Neuronal stem cell (in vitro differentiated cells): ENCODE measurements around the gene MED29.

Experiments
- DNase-seq: peaks from one replicate; pipeline ENCODE4 v3.0.0-alpha.2; 2013; ENCODE audit warnings: low spot score
- H2AFZ ChIP-seq: one replicate; pipeline ENCODE4 v1.6.1; 2013; ENCODE audit warnings: mild to moderate bottlenecking, low read length, inconsistent platforms
- H2AK5ac ChIP-seq: 2 replicates; pipeline ENCODE4 v1.6.1; 2013; ENCODE audit warnings: low read depth, mild to moderate bottlenecking, inconsistent platforms, low read length, moderate library complexity, mixed read lengths
- H2BK120ac ChIP-seq: 2 replicates; pipeline ENCODE4 v1.6.1; 2013; ENCODE audit warnings: low read depth, mild to moderate bottlenecking, inconsistent platforms, low read length, moderate library complexity, mixed read lengths
- H2BK12ac ChIP-seq: one replicate; pipeline ENCODE4 v1.6.1; 2013; ENCODE audit warnings: low read length, inconsistent platforms
- H2BK15ac ChIP-seq: 2 replicates; pipeline ENCODE4 v1.6.1; 2013; ENCODE audit warnings: mild to moderate bottlenecking, low read length, inconsistent platforms, mixed read lengths
- H2BK5ac ChIP-seq: one replicate; pipeline ENCODE4 v1.6.1; 2013; ENCODE audit warnings: inconsistent platforms, mild to moderate bottlenecking, low read length, moderate library complexity
- H3K14ac ChIP-seq: one replicate; pipeline ENCODE4 v1.6.1; 2013; ENCODE audit warnings: low read length, inconsistent platforms
- H3K18ac ChIP-seq: 2 replicates; pipeline ENCODE4 v1.6.1; 2013; ENCODE audit warnings: low read length, inconsistent platforms
- H3K23ac ChIP-seq: 2 replicates; pipeline ENCODE4 v1.6.1; 2013; ENCODE audit warnings: low read depth, mild to moderate bottlenecking, mixed read lengths, low read length, inconsistent platforms; ENCODE audit not compliant: poor library complexity
- H3K27ac ChIP-seq: replicated peaks from 3 replicates; pipeline ENCODE4 v1.5.1; 2013; ENCODE audit warnings: low read length, inconsistent platforms
- H3K27me3 ChIP-seq, 3 experiments: 2 replicates each; pipeline ENCODE4 v1.6.1; 2013; ENCODE audit warnings: low read length in 3 of 3, mild to moderate bottlenecking in 2 of 3, inconsistent platforms in 1 of 3, low read depth in 1 of 3, mixed read lengths in 1 of 3, moderate library complexity in 1 of 3; ENCODE audit not compliant: control insufficient read depth in 3 of 3, insufficient read depth in 3 of 3
- H3K36me3 ChIP-seq, 2 donors: replicated peaks in 1 of 2; 2 replicates each; pipeline ENCODE4 v1.6.1; 2013; ENCODE audit warnings: low read length in 2 of 2; ENCODE audit not compliant: control insufficient read depth in 2 of 2, insufficient read depth in 2 of 2
- H3K4ac ChIP-seq: 2 replicates; pipeline ENCODE4 v1.6.1; 2013; ENCODE audit warnings: inconsistent platforms, mild to moderate bottlenecking, low read length, moderate library complexity
- H3K4me1 ChIP-seq, 2 donors: 1 replicate in 1 of 2; 2 replicates in 1 of 2; pipeline ENCODE4 v1.6.1; 2013; ENCODE audit warnings: low read length in 2 of 2, low read depth in 1 of 2; ENCODE audit not compliant: control insufficient read depth in 2 of 2, insufficient read depth in 1 of 2
- H3K4me2 ChIP-seq: one replicate; pipeline ENCODE4 v1.6.1; 2013; ENCODE audit warnings: mild to moderate bottlenecking, low read length, inconsistent platforms; ENCODE audit not compliant: insufficient read depth, poor library complexity, severe bottlenecking
- H3K4me3 ChIP-seq, 2 donors: 2 replicates each; pipeline ENCODE4 v1.5.1; 2013; ENCODE audit warnings: low read length in 2 of 2, mild to moderate bottlenecking in 2 of 2, inconsistent platforms in 1 of 2, moderate library complexity in 1 of 2
- H3K79me1 ChIP-seq: one replicate; pipeline ENCODE4 v1.6.1; 2013; ENCODE audit warnings: low read depth, mild to moderate bottlenecking, inconsistent platforms, low read length, moderate library complexity
- H3K9ac ChIP-seq: one replicate; pipeline ENCODE4 v1.6.1; 2013; ENCODE audit warnings: mild to moderate bottlenecking, low read depth, low read length, inconsistent platforms; ENCODE audit not compliant: poor library complexity
- H3K9me3 ChIP-seq, 2 donors: replicated peaks in 1 of 2; 2 replicates each; pipeline versions ENCODE3 to v1.6.1; 2013; ENCODE audit warnings: low read length in 2 of 2, mild to moderate bottlenecking in 2 of 2, inconsistent platforms in 1 of 2, low read depth in 1 of 2, mixed read lengths in 1 of 2, moderate library complexity in 1 of 2; ENCODE audit not compliant: control insufficient read depth in 2 of 2, insufficient read depth in 1 of 2
- H4K8ac ChIP-seq: one replicate; pipeline ENCODE4 v1.6.1; 2013; ENCODE audit warnings: low read depth, mild to moderate bottlenecking, inconsistent platforms, low read length, moderate library complexity
- H4K91ac ChIP-seq: one replicate; pipeline ENCODE4 v1.6.1; 2013; ENCODE audit warnings: low read length, low read depth, mild to moderate bottlenecking, inconsistent platforms; ENCODE audit not compliant: poor library complexity
- WGBS, 2 donors: extraction: QIAGEN DNeasy Blood & Tissue Kit; methylation state at CpG; one replicate each; pipeline ENCODE4 v1.1.7; 2013; ENCODE audit warnings: missing lambda C conversion rate in 2 of 2, mixed read lengths in 1 of 2; ENCODE audit not compliant: insufficient read length in 2 of 2, insufficient replicate concordance in 1 of 2; ENCODE audit errors: extremely low coverage in 2 of 2; 5-methylcytosine and 5-hydroxymethylcytosine counted together

The MED29 gene

DNA sequence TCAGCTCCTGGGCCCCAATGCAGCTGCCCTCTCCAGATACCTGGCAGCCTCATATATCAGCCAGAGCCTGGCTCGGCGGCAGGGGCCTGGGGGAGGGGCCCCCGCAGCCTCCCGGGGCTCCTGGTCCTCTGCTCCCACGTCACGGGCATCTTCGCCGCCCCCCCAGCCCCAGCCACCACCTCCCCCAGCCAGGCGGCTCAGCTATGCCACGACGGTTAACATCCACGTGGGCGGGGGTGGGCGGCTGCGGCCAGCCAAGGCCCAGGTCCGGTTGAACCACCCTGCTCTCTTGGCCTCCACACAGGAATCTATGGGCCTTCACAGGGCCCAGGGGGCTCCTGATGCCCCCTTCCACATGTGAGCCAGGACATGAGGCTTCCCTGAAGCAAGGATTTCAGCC is 33.8 kb downstream of the MED29 start:
- no CpG with 5 or more reads among the region's 16 CpGs for WGBS, 2 donors

DNA sequence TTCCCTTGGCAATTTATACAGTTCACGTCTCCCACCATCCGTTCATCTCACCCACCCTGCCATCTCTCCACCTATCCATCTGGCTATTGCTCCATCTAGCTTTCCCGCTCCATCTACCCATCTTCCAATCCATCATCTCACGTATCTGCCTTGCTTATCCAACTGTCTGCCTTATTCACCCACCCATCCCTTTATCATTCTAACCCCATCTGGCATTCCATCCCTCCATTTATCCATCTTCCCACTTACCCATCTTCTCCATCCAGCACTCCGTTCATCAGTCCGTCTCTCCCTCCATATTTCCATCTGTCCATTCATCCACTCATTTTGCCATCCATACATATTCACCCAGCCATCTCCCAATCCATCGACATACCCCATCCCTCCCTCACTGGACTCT is 34.6 kb downstream of the MED29 start:
- Histone ChIP-seq H4K8ac (no peak overlapping the region), H2AK5ac (no peak overlapping the region)

More for the DNA sequence above, 33.8 kb downstream of the MED29 start:
- Histone ChIP-seq H3K4me3 (no peak overlapping the region), H3K23ac (peak overlapping the region; percentile 9), H2BK15ac (no peak overlapping the region), H2AK5ac (no peak overlapping the region), H2BK120ac (no peak overlapping the region), H2BK12ac (no peak overlapping the region), H3K4ac (no peak overlapping the region), H3K27ac (no peak overlapping the region), H3K18ac (no peak overlapping the region), H4K91ac (no peak overlapping the region), H3K4me2 (no peak overlapping the region), H3K14ac (no peak overlapping the region), H2AFZ (no peak overlapping the region), H3K79me1 (peaks cover 2% of the 10 kb centered on the region), H3K4me1 (peaks cover 18 to 19% of the 10 kb centered on the region in 2 donors), H3K27me3 (no peaks in the 10 kb centered on the region), H3K36me3 (peaks cover 47 to 65% of the 10 kb centered on the region in 2 donors), H3K9me3 (no peaks in the 10 kb centered on the region), H4K8ac (no peak overlapping the region), H3K9ac (no peak overlapping the region), H2BK5ac (no peak overlapping the region)
- no peak for DNase-seq

DNA sequence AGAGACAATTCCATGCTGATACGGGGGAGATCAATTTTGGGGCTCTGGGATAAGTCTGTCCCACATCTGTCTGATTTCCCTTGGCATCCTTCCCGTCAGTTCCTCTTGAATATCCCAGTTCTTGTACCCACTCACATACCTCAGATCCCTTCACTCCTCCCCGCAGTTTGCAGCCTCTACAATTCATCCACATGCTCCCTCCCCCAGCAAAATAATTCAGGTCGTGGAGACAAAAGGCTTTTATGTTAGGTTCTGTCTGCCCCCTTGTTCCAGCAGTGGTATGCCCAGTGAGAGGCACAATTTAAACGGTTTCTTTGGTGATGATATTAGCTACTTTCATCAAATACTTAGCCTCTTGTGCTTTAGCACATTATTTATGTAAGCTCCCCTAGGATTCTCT is 35.0 kb downstream of the MED29 start:
- H3K4me2 ChIP-seq, result no peak overlapping the region
- H3K23ac ChIP-seq, result no peak overlapping the region
- no peak overlapping the region for H4K8ac ChIP-seq
- no peak for DNase-seq
- H3K79me1 ChIP-seq, result no peaks in the 10 kb centered on the region
- WGBS, 2 donors, result no CpG with 5 or more reads among the region's 5 CpGs
- H2AK5ac ChIP-seq, result no peak overlapping the region
- no peak overlapping the region for H2BK15ac ChIP-seq
- peaks cover 18 to 19% of the 10 kb centered on the region in 2 donors for H3K4me1 ChIP-seq
- H2BK5ac ChIP-seq, result no peak overlapping the region
- H2BK12ac ChIP-seq, result no peak overlapping the region
- no peak overlapping the region for H3K4ac ChIP-seq
- H3K9ac ChIP-seq, result no peak overlapping the region
- no peak overlapping the region for H3K14ac ChIP-seq
- no peak overlapping the region for H3K4me3 ChIP-seq
- H3K9me3 ChIP-seq, result no peaks in the 10 kb centered on the region
- no peak overlapping the region for H2BK120ac ChIP-seq
- H3K36me3 ChIP-seq, result peaks cover 40 to 53% of the 10 kb centered on the region in 2 donors
- H4K91ac ChIP-seq, result no peak overlapping the region
- H3K27me3 ChIP-seq, result no peaks in the 10 kb centered on the region
- peak overlapping the region; percentile 35 for H3K27ac ChIP-seq
- no peak overlapping the region for H2AFZ ChIP-seq
- no peak overlapping the region for H3K18ac ChIP-seq

More for the DNA sequence above, 34.6 kb downstream of the MED29 start:
- Histone ChIP-seq H3K9me3 (no peaks in the 10 kb centered on the region), H3K4me3 (no peak overlapping the region), H3K18ac (no peak overlapping the region), H3K4me2 (no peak overlapping the region), H3K4me1 (peaks cover 18 to 19% of the 10 kb centered on the region in 2 donors), H4K91ac (no peak overlapping the region), H3K79me1 (peaks cover 2% of the 10 kb centered on the region), H2AFZ (no peak overlapping the region), H2BK5ac (no peak overlapping the region), H3K9ac (no peak overlapping the region), H2BK15ac (no peak overlapping the region), H3K27ac (peak overlapping the region; percentile 35), H2BK12ac (no peak overlapping the region), H3K27me3 (no peaks in the 10 kb centered on the region), H3K4ac (no peak overlapping the region), H2BK120ac (no peak overlapping the region), H3K36me3 (peaks cover 39 to 57% of the 10 kb centered on the region in 2 donors), H3K14ac (no peak overlapping the region), H3K23ac (no peak overlapping the region)
- 100% methylated on average over 2 to 4 of the region's 7 CpGs for WGBS, 2 donors
- no peak for DNase-seq

DNA sequence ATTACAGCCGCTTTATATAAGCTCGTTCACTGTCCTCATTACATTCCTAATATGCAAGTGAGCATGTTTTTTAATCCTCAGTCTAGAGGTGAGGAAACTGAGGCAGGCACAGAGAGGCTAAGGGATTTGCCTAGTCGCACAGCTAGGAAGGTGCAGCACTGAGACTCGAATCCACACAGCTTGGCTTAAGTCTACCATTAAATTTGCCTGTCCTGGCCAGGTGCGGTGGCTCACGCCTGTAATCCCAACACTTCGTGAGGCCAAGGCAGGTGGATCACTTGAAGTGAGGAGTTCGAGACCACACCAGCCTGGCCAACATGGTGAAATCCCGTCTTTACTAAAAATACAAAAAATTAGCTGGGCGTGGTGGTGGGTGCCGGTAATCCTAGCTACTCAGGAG is 36.5 kb downstream of the MED29 start:
- no peak overlapping the region for H2BK12ac ChIP-seq
- H4K8ac ChIP-seq, result no peak overlapping the region
- peak overlapping the region; percentile 20 for H3K18ac ChIP-seq
- no CpG with 5 or more reads among the region's 11 CpGs for WGBS, 2 donors
- H3K9ac ChIP-seq, result no peak overlapping the region
- H3K23ac ChIP-seq, result no peak overlapping the region
- H3K79me1 ChIP-seq, result no peaks in the 10 kb centered on the region
- no peak overlapping the region for H2BK5ac ChIP-seq
- H3K4ac ChIP-seq, result no peak overlapping the region
- H2BK15ac ChIP-seq, result no peak overlapping the region
- H3K36me3 ChIP-seq, result peaks cover 37 to 47% of the 10 kb centered on the region in 2 donors
- no peak overlapping the region for H4K91ac ChIP-seq
- no peak for DNase-seq
- H2AK5ac ChIP-seq, result no peak overlapping the region
- no peaks in the 10 kb centered on the region for H3K27me3 ChIP-seq
- no peak overlapping the region for H3K4me3 ChIP-seq
- H3K4me2 ChIP-seq, result no peak overlapping the region
- no peak overlapping the region for H2BK120ac ChIP-seq
- no peak overlapping the region for H3K27ac ChIP-seq
- peaks cover 18 to 19% of the 10 kb centered on the region in 2 donors for H3K4me1 ChIP-seq
- no peak overlapping the region for H3K14ac ChIP-seq
- H3K9me3 ChIP-seq, result no peaks in the 10 kb centered on the region
- H2AFZ ChIP-seq, result no peak overlapping the region
